Endometrial microvascular endothelial cells (primary cell): ENCODE measurements around the gene LRP8. TPM values are rescaled to one million over a fixed set of nuclear protein-coding genes. Genes with fewer than 3 reads are reported as not detected.
"Not testable (repeated sequence)": the region's sequence is repeated elsewhere in the genome, so short reads cannot be mapped to it uniquely, and the experiment has no call there.

Experiments
- in situ Hi-C: cut with HindIII; loops from 2 replicates; pipeline ENCODE4 v1.10.0; 2017; ENCODE audit warnings: low sequenced_read_pairs, low pct_unique_long_range_greater_than_20kb; ENCODE audit errors: inconsistent ontology term
- total RNA-seq: library from RNA; depleted of rRNA; stranded (reverse); fragments of >200 nt; gene quantifications from one replicate; pipeline ENCODE4 v1.2.3, GENCODE V29; 2015; ENCODE audit errors: inconsistent ontology term

Gene LRP8
- total RNA-seq, 1 donor from 2014 or later: 44.5 TPM

GRCh38 chr1:53210352-53210751 lies 117.5 kb downstream of the LRP8 start:
- in situ Hi-C loops: no loop called here

GRCh38 chr1:53207726-53208125 lies 120.1 kb downstream of the LRP8 start:
- in situ Hi-C loops: no loop called here

GRCh38 chr1:53206735-53207379 lies 121.0 kb downstream of the LRP8 start:
- in situ Hi-C loops: no loop called here

GRCh38 chr1:53206083-53206685 lies 121.7 kb downstream of the LRP8 start:
- in situ Hi-C loops: not testable (repeated sequence)

- in situ Hi-C loops: not testable (repeated sequence)
Observed at GRCh38 chr1:53205496-53205895, 122.4 kb downstream of the LRP8 start.

DNA sequence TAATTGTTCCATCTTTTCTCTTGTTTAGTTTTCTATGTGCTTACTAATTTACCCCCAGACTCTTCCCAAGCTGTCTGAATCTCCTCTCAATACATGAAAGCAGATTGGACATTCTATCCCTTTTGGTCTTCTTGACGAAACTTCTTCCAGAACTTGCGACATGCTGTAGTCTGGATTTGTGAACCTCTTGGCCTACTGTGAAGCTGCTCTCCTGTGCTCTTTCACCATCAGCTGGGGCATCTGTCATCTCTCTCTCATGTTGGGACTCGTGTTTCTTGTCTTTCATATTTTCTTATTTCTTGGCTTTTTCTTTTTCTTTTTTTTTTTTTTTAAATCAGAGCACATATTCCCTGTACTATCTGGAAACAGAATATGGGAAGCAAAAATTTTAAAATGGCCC lies 124.4 kb downstream of the LRP8 start:
- in situ Hi-C loops: no loop called here

GRCh38 chr1:53198241-53198651 lies 129.6 kb downstream of the LRP8 start:
- in situ Hi-C loops: no loop called here

- in situ Hi-C loops: no loop called here
Observed at GRCh38 chr1:53197291-53198200, 130.3 kb downstream of the LRP8 start.

- in situ Hi-C loops: no loop called here
Observed at GRCh38 chr1:53196485-53197290, 131.2 kb downstream of the LRP8 start, which contains the start of gene CPT2. Gene CPT2 (plus strand): TSS chr1:53196824. CDS start chr1:53196944, 120 bp downstream.

- in situ Hi-C loops: no loop called here
Observed at GRCh38 chr1:53196017-53196484, 131.8 kb downstream of the LRP8 start.

- in situ Hi-C loops: no loop called here
Observed at GRCh38 chr1:53195246-53196016, 132.4 kb downstream of the LRP8 start.

Other genes starting within 250 kb of the LRP8 start
- gene SLC1A7, start 185.4 kb downstream of the LRP8 start, total RNA-seq: not detected
- 15.8 TPM for gene CPT2, start 131.2 kb downstream of the LRP8 start, total RNA-seq
- gene CZIB, start 107.4 kb downstream of the LRP8 start, total RNA-seq: 52.9 TPM
- 50.3 TPM for gene MAGOH, start 89.6 kb downstream of the LRP8 start, total RNA-seq
- gene DMRTB1, start 131.3 kb upstream of the LRP8 start, total RNA-seq: not detected